HUES64 (cell line): ENCODE data around the gene LINGO3.

Source experiments
- H3K27ac ChIP-seq: 2 replicates; pipeline ENCODE4 v1.7.0; 2013; ENCODE audit warnings: low read depth, low read length, inconsistent platforms
- H3K27me3 ChIP-seq: 2 replicates; pipeline ENCODE4 v1.6.1; 2013; ENCODE audit warnings: mild to moderate bottlenecking, low read length; ENCODE audit not compliant: insufficient read depth
- H3K36me3 ChIP-seq: 2 replicates; pipeline ENCODE4 v1.6.1; 2013; ENCODE audit warnings: mild to moderate bottlenecking, low read length; ENCODE audit not compliant: insufficient read depth
- H3K4me1 ChIP-seq: 2 replicates; pipeline ENCODE4 v1.6.1; 2013; ENCODE audit warnings: mild to moderate bottlenecking, low read length, moderate library complexity; ENCODE audit not compliant: insufficient read depth
- H3K4me3 ChIP-seq: 2 replicates; pipeline ENCODE4 v1.5.1; 2013; ENCODE audit warnings: mild to moderate bottlenecking, low read length, moderate library complexity
- H3K9ac ChIP-seq: 2 replicates; pipeline ENCODE4 v1.6.1; 2013; ENCODE audit warnings: mild to moderate bottlenecking, low read depth, low read length
- H3K9me3 ChIP-seq: 2 replicates; pipeline ENCODE4 v1.6.1; 2013; ENCODE audit warnings: low read depth, low read length; ENCODE audit not compliant: insufficient read depth
- WGBS: fragments of 150-250, 120-280 bp; methylation state at CpG from one replicate; pipeline ENCODE4 v1.1.7; 2013; ENCODE audit warnings: missing lambda C conversion rate; 5-methylcytosine and 5-hydroxymethylcytosine counted together

LINGO3 gene

GRCh38 chr19:2302319-2303210 is 5.4 kb downstream of the LINGO3 start:
- no peaks in the 10 kb centered on the region for H3K36me3 ChIP-seq
- no peak overlapping the region for H3K9ac ChIP-seq
- H3K4me1 ChIP-seq, result no peaks in the 10 kb centered on the region
- peaks cover 33% of the 10 kb centered on the region for H3K27me3 ChIP-seq
- H3K27ac ChIP-seq, result no peak overlapping the region
- no peaks in the 10 kb centered on the region for H3K9me3 ChIP-seq
- 37% methylated on average over 62 of the region's 62 CpGs for WGBS
- H3K4me3 ChIP-seq, result peak overlapping the region; percentile 15

- Histone ChIP-seq H3K9me3 (no peaks in the 10 kb centered on the region), H3K36me3 (no peaks in the 10 kb centered on the region), H3K27ac (no peak overlapping the region), H3K27me3 (peaks cover 23% of the 10 kb centered on the region), H3K4me1 (no peaks in the 10 kb centered on the region), H3K4me3 (no peak overlapping the region), H3K9ac (no peak overlapping the region)
- WGBS, result 91% methylated on average over 17 of the region's 17 CpGs
These were observed 7.4 kb downstream of the LINGO3 start for GRCh38 chr19:2300533-2300932.

- H3K27me3 ChIP-seq, result peaks cover 39% of the 10 kb centered on the region
- no peak overlapping the region for H3K27ac ChIP-seq
- WGBS, result 91% methylated on average over 16 of the region's 16 CpGs
These were observed 11.8 kb downstream of the LINGO3 start for GRCh38 chr19:2296141-2296540.

GRCh38 chr19:2294687-2295335 is 13.1 kb downstream of the LINGO3 start:
- no peaks in the 10 kb centered on the region for H3K4me1 ChIP-seq

More at GRCh38 chr19:2296141-2296540, 11.8 kb downstream of the LINGO3 start:
- Histone ChIP-seq H3K9me3 (no peaks in the 10 kb centered on the region), H3K36me3 (no peaks in the 10 kb centered on the region), H3K4me1 (no peaks in the 10 kb centered on the region), H3K4me3 (no peak overlapping the region), H3K9ac (no peak overlapping the region)

GRCh38 chr19:2291185-2291751 is 16.7 kb downstream of the LINGO3 start:
- Histone ChIP-seq H3K4me1 (no peaks in the 10 kb centered on the region), H3K27me3 (peaks cover 86% of the 10 kb centered on the region), H3K4me3 (peak overlapping the region; percentile 49), H3K27ac (no peak overlapping the region), H3K9ac (no peak overlapping the region), H3K36me3 (no peaks in the 10 kb centered on the region), H3K9me3 (no peaks in the 10 kb centered on the region)
- WGBS, result 2% methylated on average over 67 of the region's 67 CpGs

More at GRCh38 chr19:2294687-2295335, 13.1 kb downstream of the LINGO3 start:
- Histone ChIP-seq H3K9ac (no peak overlapping the region), H3K4me3 (no peak overlapping the region), H3K36me3 (no peaks in the 10 kb centered on the region), H3K27me3 (peaks cover 53% of the 10 kb centered on the region), H3K9me3 (no peaks in the 10 kb centered on the region), H3K27ac (no peak overlapping the region)
- 85% methylated on average over 26 of the region's 26 CpGs for WGBS

GRCh38 chr19:2290441-2291184 is 17.3 kb downstream of the LINGO3 start:
- WGBS, result 6% methylated on average over 82 of the region's 82 CpGs
- H3K9ac ChIP-seq, result peak overlapping the region; percentile 3; the same call in 1 of the 2 replicates

GRCh38 chr19:2289714-2290435 is 18.1 kb downstream of the LINGO3 start:
- peaks cover 83% of the 10 kb centered on the region for H3K27me3 ChIP-seq
- 5% methylated on average over 74 of the region's 74 CpGs for WGBS
- H3K36me3 ChIP-seq, result no peaks in the 10 kb centered on the region
- H3K27ac ChIP-seq, result no peak overlapping the region
- no peaks in the 10 kb centered on the region for H3K9me3 ChIP-seq
- peak overlapping the region; percentile 3; the same call in 1 of the 2 replicates for H3K9ac ChIP-seq
- peak overlapping the region; percentile 49 for H3K4me3 ChIP-seq
- no peaks in the 10 kb centered on the region for H3K4me1 ChIP-seq

More at GRCh38 chr19:2290441-2291184, 17.3 kb downstream of the LINGO3 start:
- Histone ChIP-seq H3K36me3 (no peaks in the 10 kb centered on the region), H3K27me3 (peaks cover 87% of the 10 kb centered on the region), H3K4me1 (no peaks in the 10 kb centered on the region), H3K27ac (no peak overlapping the region), H3K9me3 (no peaks in the 10 kb centered on the region), H3K4me3 (peak overlapping the region; percentile 49)

- no peaks in the 10 kb centered on the region for H3K4me1 ChIP-seq
- 75% methylated on average over 28 of the region's 28 CpGs for WGBS
- no peaks in the 10 kb centered on the region for H3K36me3 ChIP-seq
- no peak overlapping the region for H3K4me3 ChIP-seq
- H3K27me3 ChIP-seq, result peaks cover 78% of the 10 kb centered on the region
- no peak overlapping the region for H3K27ac ChIP-seq
- no peak overlapping the region for H3K9ac ChIP-seq
- H3K9me3 ChIP-seq, result no peaks in the 10 kb centered on the region
These were observed 18.9 kb downstream of the LINGO3 start for GRCh38 chr19:2288818-2289713.

GRCh38 chr19:2288338-2288817 is 19.6 kb downstream of the LINGO3 start:
- WGBS, result 87% methylated on average over 17 of the region's 17 CpGs
- Histone ChIP-seq H3K4me1 (no peaks in the 10 kb centered on the region), H3K27me3 (peaks cover 71% of the 10 kb centered on the region), H3K27ac (no peak overlapping the region), H3K9me3 (no peaks in the 10 kb centered on the region), H3K9ac (no peak overlapping the region), H3K36me3 (no peaks in the 10 kb centered on the region), H3K4me3 (no peak overlapping the region)
